Measurements from ENCODE around the gene DLX4. TPM values are rescaled to one million over a fixed set of nuclear protein-coding genes. Genes with fewer than 3 reads are reported as not detected.

The DLX4 gene
- total RNA-seq, 1 experiment from 2014 or later, result 11.2 TPM

GRCh38 chr17:49942947-49943346, 26.0 kb upstream of the DLX4 start:
- no TSS peak for BruUV-seq (replicated peaks)
- H3K4me3 ChIP-seq (ENCODE audit: low read depth in 2 of 2, low read length in 2 of 2), result no peak overlapping the region
- no peaks in the 10 kb centered on the region for H3K9me3 ChIP-seq (ENCODE audit: control insufficient read depth, insufficient read depth, low read depth, low read length)
- H3K36me3 ChIP-seq (ENCODE audit: control insufficient read depth, insufficient read depth, low read length), result no peaks in the 10 kb centered on the region
- in situ Hi-C loops (cut with HindIII; ENCODE audit: low pct_unique_long_range_greater_than_20kb, low sequenced_read_pairs), result no loop called here
- ChIA-PET POLR2A (interaction anchor here (0.6 kb wide), 1 partner anchor 110 kb away, joined by 3 read pairs; no protein-coding TSS in a partner anchor), CTCF (no interaction called here)
- H3K27ac ChIP-seq (ENCODE audit: low read length), result no peak overlapping the region
- ATAC-seq (no peak), DNase-seq (ENCODE audit: low read depth, low spot score) (no peak)
- no peaks in the 10 kb centered on the region for H3K27me3 ChIP-seq (ENCODE audit: control insufficient read depth, insufficient read depth, low read length)
- intact Hi-C loops (cut with micrococcal nuclease; ENCODE audit: unreplicated experiment), result no loop called here
- TF ChIP-seq CTCF (IDR thresholded peaks at IDR 0.05), result no peak
- TF ChIP-seq TCF7L2 (IDR thresholded peaks at IDR 0.05; ENCODE audit: low read depth, low read length), result no peak
- TF ChIP-seq, protein P1, sequence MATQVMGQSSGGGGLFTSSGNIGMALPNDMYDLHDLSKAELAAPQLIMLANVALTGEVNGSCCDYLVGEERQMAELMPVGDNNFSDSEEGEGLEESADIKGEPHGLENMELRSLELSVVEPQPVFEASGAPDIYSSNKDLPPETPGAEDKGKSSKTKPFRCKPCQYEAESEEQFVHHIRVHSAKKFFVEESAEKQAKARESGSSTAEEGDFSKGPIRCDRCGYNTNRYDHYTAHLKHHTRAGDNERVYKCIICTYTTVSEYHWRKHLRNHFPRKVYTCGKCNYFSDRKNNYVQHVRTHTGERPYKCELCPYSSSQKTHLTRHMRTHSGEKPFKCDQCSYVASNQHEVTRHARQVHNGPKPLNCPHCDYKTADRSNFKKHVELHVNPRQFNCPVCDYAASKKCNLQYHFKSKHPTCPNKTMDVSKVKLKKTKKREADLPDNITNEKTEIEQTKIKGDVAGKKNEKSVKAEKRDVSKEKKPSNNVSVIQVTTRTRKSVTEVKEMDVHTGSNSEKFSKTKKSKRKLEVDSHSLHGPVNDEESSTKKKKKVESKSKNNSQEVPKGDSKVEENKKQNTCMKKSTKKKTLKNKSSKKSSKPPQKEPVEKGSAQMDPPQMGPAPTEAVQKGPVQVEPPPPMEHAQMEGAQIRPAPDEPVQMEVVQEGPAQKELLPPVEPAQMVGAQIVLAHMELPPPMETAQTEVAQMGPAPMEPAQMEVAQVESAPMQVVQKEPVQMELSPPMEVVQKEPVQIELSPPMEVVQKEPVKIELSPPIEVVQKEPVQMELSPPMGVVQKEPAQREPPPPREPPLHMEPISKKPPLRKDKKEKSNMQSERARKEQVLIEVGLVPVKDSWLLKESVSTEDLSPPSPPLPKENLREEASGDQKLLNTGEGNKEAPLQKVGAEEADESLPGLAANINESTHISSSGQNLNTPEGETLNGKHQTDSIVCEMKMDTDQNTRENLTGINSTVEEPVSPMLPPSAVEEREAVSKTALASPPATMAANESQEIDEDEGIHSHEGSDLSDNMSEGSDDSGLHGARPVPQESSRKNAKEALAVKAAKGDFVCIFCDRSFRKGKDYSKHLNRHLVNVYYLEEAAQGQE (IDR thresholded peaks at IDR 0.05; ENCODE audit: insufficient read depth in 1 of 2, low read depth in 2 of 2, low read length in 1 of 2), result no peak
- TF ChIP-seq POLR2AphosphoS5 (IDR thresholded peaks at IDR 0.05; ENCODE audit: low read depth, low read length), result no peak
- no peak for TF ChIP-seq SIN3A (IDR thresholded peaks at IDR 0.05; ENCODE audit: borderline replicate concordance, insufficient read depth, low read depth, low read length)
- H3K4me1 ChIP-seq (ENCODE audit: control insufficient read depth, insufficient read depth, low read length), result no peaks in the 10 kb centered on the region

DNA sequence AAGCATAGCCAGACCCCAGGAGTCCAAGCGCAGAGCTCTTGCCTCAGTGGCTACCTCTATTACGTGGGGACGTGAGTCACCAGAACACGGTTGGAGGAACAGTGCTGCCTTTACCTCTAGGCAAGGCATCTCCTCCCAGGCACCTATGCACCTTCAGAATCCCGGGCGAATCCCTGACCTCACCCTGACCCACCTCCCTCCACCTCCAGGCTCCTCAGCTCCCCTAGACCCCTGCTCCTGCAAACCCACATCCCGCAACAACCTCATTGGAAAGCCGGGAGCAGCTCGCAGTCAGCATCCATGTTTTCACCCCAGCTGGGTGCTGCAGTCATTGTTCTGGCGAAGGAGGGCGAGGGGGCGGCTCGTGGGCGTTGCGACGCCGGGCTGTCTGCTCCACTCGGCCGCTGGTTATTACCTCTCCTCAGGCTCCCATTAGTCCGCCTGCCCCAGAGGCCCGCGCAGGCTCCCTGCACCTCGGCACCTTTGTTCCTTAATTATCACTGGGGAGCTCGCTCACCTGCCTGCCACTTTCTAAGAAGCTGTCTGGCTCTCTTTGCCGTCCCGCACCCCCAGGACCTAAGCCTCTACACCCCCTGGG, 24.6 kb upstream of the DLX4 start:
- H3K27ac ChIP-seq (ENCODE audit: low read length), result no peak overlapping the region
- ChIA-PET CTCF (no interaction called here), POLR2A (no interaction called here)
- no peaks in the 10 kb centered on the region for H3K9me3 ChIP-seq (ENCODE audit: control insufficient read depth, insufficient read depth, low read depth, low read length)
- in situ Hi-C loops (cut with HindIII; ENCODE audit: low pct_unique_long_range_greater_than_20kb, low sequenced_read_pairs) (no loop called here), intact Hi-C loops (cut with micrococcal nuclease; ENCODE audit: unreplicated experiment) (no loop called here)
- ATAC-seq (no peak), DNase-seq (ENCODE audit: low read depth, low spot score) (no peak)
- H3K4me1 ChIP-seq (ENCODE audit: control insufficient read depth, insufficient read depth, low read length), result no peaks in the 10 kb centered on the region
- no peak for TF ChIP-seq TCF7L2 (IDR thresholded peaks at IDR 0.05; ENCODE audit: low read depth, low read length)
- no peak for TF ChIP-seq CTCF (IDR thresholded peaks at IDR 0.05)
- no TSS peak for BruUV-seq (replicated peaks)
- no peaks in the 10 kb centered on the region for H3K27me3 ChIP-seq (ENCODE audit: control insufficient read depth, insufficient read depth, low read length)
- H3K36me3 ChIP-seq (ENCODE audit: control insufficient read depth, insufficient read depth, low read length), result no peaks in the 10 kb centered on the region
- H3K4me3 ChIP-seq (ENCODE audit: low read depth in 2 of 2, low read length in 2 of 2), result no peak overlapping the region

All from Panc1 (cell line).